ENCODE results near the gene CYP4B1. TPM values are rescaled to one million over a fixed set of nuclear protein-coding genes. Genes with fewer than 3 reads are reported as not detected.
"Not testable (repeated sequence)": the region's sequence is repeated elsewhere in the genome, so short reads cannot be mapped to it uniquely, and the experiment has no call there.

Gene CYP4B1
- total RNA-seq, 1 donor from 2014 or later: 6.7 TPM

- DNase-seq (ENCODE audit: low spot score): no peak
Observed at GRCh38 chr1:46815133-46815532, 16.3 kb downstream of the CYP4B1 start.

- no peak for DNase-seq (ENCODE audit: low spot score)
Observed at GRCh38 chr1:46816930-46817329, 18.1 kb downstream of the CYP4B1 start.

DNA sequence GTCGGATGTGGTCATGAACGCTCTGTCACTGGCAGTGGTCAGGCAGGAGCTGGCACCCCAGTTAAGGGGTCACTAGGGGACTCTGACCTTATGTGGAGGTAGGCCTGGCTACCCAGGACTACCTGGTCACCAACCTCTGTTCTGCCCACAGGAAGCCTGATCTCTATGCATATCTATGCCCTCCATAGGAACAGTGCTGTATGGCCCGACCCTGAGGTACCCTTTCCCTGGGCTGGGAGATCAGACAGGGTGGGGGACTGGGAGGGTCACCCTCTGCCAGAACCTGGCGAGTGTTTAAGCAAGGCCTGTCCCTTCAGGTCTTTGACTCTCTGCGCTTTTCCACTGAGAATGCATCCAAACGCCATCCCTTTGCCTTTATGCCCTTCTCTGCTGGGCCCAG, 19.0 kb downstream of the CYP4B1 start:
- DNase-seq (ENCODE audit: low spot score): no peak

- DNase-seq (ENCODE audit: low spot score): no peak
Observed at GRCh38 chr1:46818591-46818990, 19.7 kb downstream of the CYP4B1 start.

DNA sequence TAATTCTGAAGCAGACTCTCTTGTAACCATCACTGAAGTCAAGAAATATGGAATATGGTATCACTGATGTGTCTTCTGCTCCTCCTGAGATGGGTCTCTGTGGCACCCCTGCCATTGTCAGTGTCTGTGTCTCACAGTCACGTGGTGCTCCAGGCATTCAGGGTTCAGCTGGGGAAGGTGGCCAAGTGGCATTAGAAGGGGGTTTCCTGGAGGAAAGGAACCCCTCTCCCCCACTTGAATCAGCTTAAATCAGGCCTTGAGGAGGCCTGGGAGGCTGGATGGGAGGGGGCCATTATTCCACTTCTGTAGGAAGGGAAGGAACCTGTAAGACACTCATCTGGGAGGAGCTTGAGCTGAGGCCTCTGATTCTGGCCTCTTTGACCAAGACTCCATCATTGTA, 20.5 kb downstream of the CYP4B1 start:
- DNase-seq (ENCODE audit: low spot score): no peak

GRCh38 chr1:46820076-46820475, 21.2 kb downstream of the CYP4B1 start:
- no peak for DNase-seq (ENCODE audit: low spot score)

DNA sequence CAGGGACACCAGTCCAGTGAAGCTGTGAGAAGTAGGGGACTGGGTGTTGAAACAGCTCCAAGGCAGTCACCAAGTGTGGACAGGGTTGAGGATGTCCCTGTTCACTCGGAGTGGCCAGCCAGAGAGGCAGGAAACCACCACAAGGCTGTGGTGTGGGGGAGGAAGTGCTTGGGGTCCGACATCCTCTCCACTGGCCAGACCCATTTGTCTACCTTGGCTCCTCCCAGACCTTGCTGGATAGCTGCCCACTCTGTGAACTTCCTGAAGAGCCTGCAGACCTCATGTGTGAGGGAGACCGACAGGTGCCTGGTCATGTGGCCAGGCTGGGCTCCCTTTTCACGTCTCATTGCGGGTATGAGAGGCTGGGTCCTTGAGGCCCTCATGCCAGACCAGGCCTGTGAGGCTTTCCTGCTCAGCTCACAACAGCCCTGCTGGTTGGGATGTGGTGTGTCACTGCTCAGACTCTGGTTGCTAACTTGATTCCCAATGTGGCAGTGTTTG, 21.8 kb downstream of the CYP4B1 start:
- DNase-seq (ENCODE audit: low spot score): no peak

DNA sequence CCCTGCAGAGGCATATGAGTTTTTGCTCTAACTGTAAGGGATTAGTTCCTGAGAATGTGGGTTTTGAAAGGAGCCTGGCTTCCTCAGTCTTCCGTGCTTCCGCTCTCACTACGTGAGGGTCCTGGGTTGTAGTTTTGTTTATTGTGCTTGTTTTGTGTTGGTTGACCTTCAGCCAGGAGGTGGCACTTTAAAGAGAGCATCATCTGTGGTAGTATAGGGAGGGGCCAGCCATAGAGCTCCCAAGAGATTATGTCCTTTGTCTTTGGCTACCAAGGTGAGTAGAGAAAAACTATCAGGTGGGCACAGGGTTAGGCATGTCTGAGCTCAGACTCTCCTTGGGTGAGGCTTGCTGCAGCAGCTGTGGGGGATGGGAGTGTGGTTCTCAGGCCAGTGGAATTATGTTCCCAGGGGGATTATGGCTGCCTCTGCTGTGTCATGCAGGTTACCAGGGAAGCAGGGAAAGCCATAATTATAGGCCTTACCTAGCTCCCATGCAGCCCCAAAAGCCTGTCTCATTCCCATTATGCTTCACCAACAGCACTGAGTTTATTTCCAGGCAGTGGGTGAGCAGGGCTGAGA, 23.5 kb downstream of the CYP4B1 start:
- no peak for DNase-seq (ENCODE audit: low spot score)

- DNase-seq (ENCODE audit: low spot score): no peak
Observed at GRCh38 chr1:46823151-46823550, 24.3 kb downstream of the CYP4B1 start.

DNA sequence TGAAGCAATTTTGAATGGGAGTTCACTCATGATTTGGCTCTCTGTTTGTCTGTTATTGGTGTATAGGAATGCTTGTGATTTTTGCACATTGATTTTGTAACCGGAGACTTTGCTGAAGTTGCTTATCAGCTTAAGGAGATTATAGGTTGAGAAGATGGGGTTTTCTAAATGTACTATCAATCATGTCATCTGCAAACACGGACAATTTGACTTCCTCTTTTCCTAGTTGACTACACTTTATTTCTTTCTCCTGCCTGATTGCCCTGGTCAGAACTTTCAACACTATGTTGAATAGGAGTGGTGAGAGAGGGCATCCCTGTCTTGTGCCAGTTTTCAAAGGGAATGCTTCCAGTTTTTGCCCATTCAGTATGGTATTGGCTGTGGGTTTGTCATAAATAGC, 28.0 kb downstream of the CYP4B1 start:
- DNase-seq (ENCODE audit: low spot score): not testable (repeated sequence)

DNA sequence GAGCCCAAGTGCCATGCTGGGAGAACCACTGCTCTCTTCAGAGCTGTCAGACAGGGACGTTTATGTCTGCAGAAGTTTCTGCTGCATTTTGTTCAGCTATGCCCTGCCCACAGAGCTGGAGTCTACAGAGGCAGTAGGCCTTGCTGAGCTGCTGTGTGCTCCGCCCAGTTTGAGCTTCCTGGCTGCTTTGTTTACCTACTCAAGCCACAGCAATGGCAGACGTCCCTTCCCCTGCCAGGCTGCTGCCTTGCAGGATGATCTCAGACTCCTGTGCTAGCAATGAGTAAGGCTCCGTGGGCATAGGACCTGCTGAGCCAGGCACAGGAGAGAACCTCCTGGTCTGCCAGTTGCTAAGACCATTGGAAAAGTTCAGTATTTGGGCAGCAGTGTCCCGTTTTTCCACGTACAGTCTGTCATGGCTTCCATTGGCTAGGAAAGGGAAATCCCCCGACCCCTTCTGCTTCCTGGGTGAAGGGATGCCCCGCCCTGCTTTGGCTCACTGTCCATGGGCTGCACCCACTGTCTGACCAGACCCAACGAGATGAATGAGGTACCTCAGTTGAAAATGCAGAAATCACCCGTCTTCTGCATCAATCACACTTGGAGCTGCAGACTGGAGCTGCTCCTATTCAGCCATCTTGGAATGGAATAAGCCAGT, 31.9 kb downstream of the CYP4B1 start:
- DNase-seq (ENCODE audit: low spot score): no peak

DNA sequence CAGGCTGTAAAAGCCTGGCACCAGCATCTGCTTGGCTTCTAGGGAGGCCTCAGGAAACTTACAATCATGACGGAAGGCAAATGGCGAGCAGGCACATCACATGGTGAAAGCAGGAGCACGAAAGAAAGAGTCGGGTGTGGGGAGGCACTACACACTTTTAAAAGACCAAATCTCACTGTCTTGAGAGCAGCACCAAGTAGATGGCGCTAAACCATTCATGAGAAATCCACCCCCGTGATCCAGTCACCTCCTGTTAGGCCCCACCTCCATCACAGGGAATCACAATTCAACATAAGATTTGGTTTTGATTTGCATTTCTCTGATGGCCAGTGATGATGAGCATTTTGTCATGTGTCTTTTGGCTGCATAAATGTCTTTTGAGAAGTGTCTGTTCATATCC, 36.6 kb downstream of the CYP4B1 start:
- not testable (repeated sequence) for DNase-seq (ENCODE audit: low spot score)

GRCh38 chr1:46846386-46846785, 47.5 kb downstream of the CYP4B1 start:
- not testable (repeated sequence) for DNase-seq (ENCODE audit: low spot score)

DNA sequence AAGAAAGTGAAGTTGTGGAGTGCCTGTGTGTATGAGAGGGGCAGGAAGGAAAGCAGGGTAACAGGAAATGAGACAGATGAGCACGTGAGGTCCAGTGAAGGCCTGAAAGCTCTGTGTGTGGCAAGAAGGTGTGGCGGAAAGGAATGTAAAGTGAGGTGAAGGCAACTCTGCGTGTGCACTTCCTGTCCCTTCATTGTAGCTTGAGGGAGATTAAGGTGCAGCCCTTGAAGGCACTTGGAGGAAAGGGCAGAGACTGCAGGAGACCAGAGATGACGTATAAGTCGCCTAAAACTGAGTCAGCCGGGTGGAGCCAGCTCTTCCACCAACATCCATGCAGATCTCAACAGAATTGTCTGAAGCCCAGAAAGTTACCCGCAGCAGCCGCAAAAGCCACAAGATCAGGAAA, 58.8 kb downstream of the CYP4B1 start:
- not testable (repeated sequence) for DNase-seq (ENCODE audit: low spot score)

DNA sequence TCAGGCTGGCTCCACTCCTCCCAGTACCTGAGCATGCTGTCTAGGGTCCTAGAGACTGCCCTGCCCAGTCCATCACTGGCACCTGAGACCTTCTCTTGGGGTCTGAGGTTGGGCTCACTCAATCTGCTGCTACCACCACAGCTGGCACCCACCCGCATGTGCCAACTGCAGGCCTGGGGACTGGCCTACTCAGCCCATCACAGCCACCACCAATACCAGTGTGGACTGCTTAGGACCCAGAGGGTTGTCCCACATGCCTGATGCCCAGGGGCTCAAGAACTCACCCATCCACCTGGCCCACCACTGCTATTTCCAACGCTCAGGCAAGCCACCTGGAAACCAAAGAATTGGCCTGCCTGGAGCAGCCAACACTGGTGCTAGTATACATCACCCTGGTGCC, 63.5 kb downstream of the CYP4B1 start:
- no peak for DNase-seq (ENCODE audit: low spot score)

Other genes with a start within 250 kb of the CYP4B1 start
- not detected for gene KNCN, start 247.4 kb upstream of the CYP4B1 start, total RNA-seq
- 36.5 TPM for gene MKNK1, start 194.8 kb upstream of the CYP4B1 start, total RNA-seq
- 12.8 TPM for gene MOB3C, start 182.2 kb upstream of the CYP4B1 start, total RNA-seq
- gene ATPAF1, start 130.7 kb upstream of the CYP4B1 start, total RNA-seq: 60.5 TPM
- gene TEX38, start 127.2 kb upstream of the CYP4B1 start, total RNA-seq: 0.35 TPM
- 128 TPM for gene EFCAB14, start 79.9 kb upstream of the CYP4B1 start, total RNA-seq
- gene CYP4A11, start 142.4 kb downstream of the CYP4B1 start, total RNA-seq: 14.2 TPM
- 0.78 TPM for gene CYP4X1, start 224.6 kb downstream of the CYP4B1 start, total RNA-seq